Activated T-helper 17 cell treated with anti-CD3 and anti-CD28 coated beads, Interleukin-2, amount 50 U/mL, for 72 hours (primary cell): ENCODE data around the gene REEP3. TPM values are rescaled to one million over a fixed set of nuclear protein-coding genes. Genes with fewer than 3 reads are reported as not detected.
A peak's percentile ranks its signal among the peaks of the same experiment; 100 is the strongest.
"Not testable (repeated sequence)": the region's sequence is repeated elsewhere in the genome, so short reads cannot be mapped to it uniquely, and the experiment has no call there.

ENCODE experiments used
- ATAC-seq: fragments of 150-1000 bp; cut with Tn5 transposase; replicated peaks from 2 replicates; pipeline ENCODE4 v1.10.0; 2021; ENCODE audit warnings: mild to moderate bottlenecking, moderate library complexity
- H3K27ac Mint-ChIP-seq: one replicate; pipeline ENCODE4 v1.8.0; 2022; ENCODE audit warnings: mixed read lengths
- H3K27me3 Mint-ChIP-seq: one replicate; pipeline ENCODE4 v1.8.0; 2022; ENCODE audit warnings: mixed read lengths
- H3K36me3 Mint-ChIP-seq: one replicate; pipeline ENCODE4 v1.8.0; 2022; ENCODE audit warnings: low read depth, mild to moderate bottlenecking, mixed read lengths
- H3K4me1 Mint-ChIP-seq: one replicate; pipeline ENCODE4 v1.8.0; 2022; ENCODE audit warnings: mixed read lengths
- H3K4me3 Mint-ChIP-seq: one replicate; pipeline ENCODE4 v1.8.0; 2022; ENCODE audit warnings: mild to moderate bottlenecking, mixed read lengths
- H3K9me3 Mint-ChIP-seq: one replicate; pipeline ENCODE4 v1.8.0; 2022; ENCODE audit warnings: mixed read lengths
- total RNA-seq, 2 donors: library from RNA; stranded (reverse); gene quantifications; one replicate each; pipeline ENCODE4 v1.2.3, GENCODE V29; 2022

The REEP3 gene
- 10 to 100 TPM; 18.5 to 20.0 TPM for total RNA-seq

- Mint-ChIP-seq H3K4me3 (peak within 1 kb of the TSS; percentile 93), H3K4me1 (peaks cover 36% of the 10 kb centered on the region), H3K27ac (peak within 1 kb of the TSS; percentile 94), H3K9me3 (no peaks in the 10 kb centered on the region), H3K27me3 (no peaks in the 10 kb centered on the region), H3K36me3 (peaks cover 18% of the 10 kb centered on the region)
- peak; percentile 88 for ATAC-seq
Measured at GRCh38 chr10:63520500-63521415, at the start of gene REEP3. Gene REEP3, plus strand, starts transcription at chr10:63521401. Its CDS starts 145 bp downstream, at chr10:63521546.

GRCh38 chr10:63474488-63474887 lies 46.7 kb upstream of the REEP3 start:
- Mint-ChIP-seq H3K4me3 (no peak overlapping the region), H3K4me1 (peaks cover 26% of the 10 kb centered on the region), H3K27me3 (no peaks in the 10 kb centered on the region), H3K36me3 (no peaks in the 10 kb centered on the region), H3K27ac (no peak overlapping the region), H3K9me3 (no peaks in the 10 kb centered on the region)
- no peak for ATAC-seq

- H3K4me1 Mint-ChIP-seq = peaks cover 23% of the 10 kb centered on the region
- ATAC-seq = no peak
- H3K9me3 Mint-ChIP-seq = no peaks in the 10 kb centered on the region
- H3K36me3 Mint-ChIP-seq = no peaks in the 10 kb centered on the region
- no peak overlapping the region for H3K4me3 Mint-ChIP-seq
- no peak overlapping the region for H3K27ac Mint-ChIP-seq
- H3K27me3 Mint-ChIP-seq = no peaks in the 10 kb centered on the region
Measured at GRCh38 chr10:63477927-63478326, 43.3 kb upstream of the REEP3 start.

- Mint-ChIP-seq H3K27ac (no peak overlapping the region), H3K36me3 (no peaks in the 10 kb centered on the region), H3K4me1 (peaks cover 23% of the 10 kb centered on the region), H3K4me3 (no peak overlapping the region), H3K27me3 (no peaks in the 10 kb centered on the region), H3K9me3 (no peaks in the 10 kb centered on the region)
- ATAC-seq = no peak
Measured at GRCh38 chr10:63478564-63478963, 42.6 kb upstream of the REEP3 start.

GRCh38 chr10:63480237-63480636 lies 41.0 kb upstream of the REEP3 start:
- Mint-ChIP-seq H3K27me3 (no peaks in the 10 kb centered on the region), H3K4me1 (peaks cover 17% of the 10 kb centered on the region), H3K9me3 (no peaks in the 10 kb centered on the region), H3K27ac (no peak overlapping the region), H3K4me3 (no peak overlapping the region), H3K36me3 (no peaks in the 10 kb centered on the region)
- no peak for ATAC-seq

- Mint-ChIP-seq H3K9me3 (no peaks in the 10 kb centered on the region), H3K36me3 (no peaks in the 10 kb centered on the region), H3K4me1 (peaks cover 12% of the 10 kb centered on the region), H3K27ac (peak overlapping the region; percentile 62), H3K4me3 (peak overlapping the region; percentile 37), H3K27me3 (no peaks in the 10 kb centered on the region)
- no peak for ATAC-seq
Measured at GRCh38 chr10:63481815-63482421, 39.3 kb upstream of the REEP3 start.

GRCh38 chr10:63483983-63484382 lies 37.2 kb upstream of the REEP3 start:
- no peak overlapping the region for H3K27ac Mint-ChIP-seq
- H3K4me1 Mint-ChIP-seq = no peaks in the 10 kb centered on the region
- ATAC-seq = no peak
- H3K27me3 Mint-ChIP-seq = no peaks in the 10 kb centered on the region
- H3K9me3 Mint-ChIP-seq = no peaks in the 10 kb centered on the region
- H3K4me3 Mint-ChIP-seq = no peak overlapping the region
- H3K36me3 Mint-ChIP-seq = no peaks in the 10 kb centered on the region

- Mint-ChIP-seq H3K27me3 (no peaks in the 10 kb centered on the region), H3K27ac (no peak overlapping the region), H3K9me3 (no peaks in the 10 kb centered on the region), H3K36me3 (no peaks in the 10 kb centered on the region), H3K4me3 (no peak overlapping the region), H3K4me1 (no peaks in the 10 kb centered on the region)
- no peak for ATAC-seq
Measured at GRCh38 chr10:63487990-63488389, 33.2 kb upstream of the REEP3 start.

GRCh38 chr10:63489838-63490237 lies 31.4 kb upstream of the REEP3 start:
- no peaks in the 10 kb centered on the region for H3K27me3 Mint-ChIP-seq
- no peak overlapping the region for H3K27ac Mint-ChIP-seq
- no peaks in the 10 kb centered on the region for H3K4me1 Mint-ChIP-seq
- H3K4me3 Mint-ChIP-seq = no peak overlapping the region
- no peak for ATAC-seq
- no peaks in the 10 kb centered on the region for H3K36me3 Mint-ChIP-seq
- no peaks in the 10 kb centered on the region for H3K9me3 Mint-ChIP-seq

- ATAC-seq = no peak
- H3K36me3 Mint-ChIP-seq = no peaks in the 10 kb centered on the region
- H3K27ac Mint-ChIP-seq = no peak overlapping the region
- H3K27me3 Mint-ChIP-seq = no peaks in the 10 kb centered on the region
- H3K4me1 Mint-ChIP-seq = no peaks in the 10 kb centered on the region
- H3K9me3 Mint-ChIP-seq = no peaks in the 10 kb centered on the region
- no peak overlapping the region for H3K4me3 Mint-ChIP-seq
Measured at GRCh38 chr10:63491588-63492316, 29.4 kb upstream of the REEP3 start.

GRCh38 chr10:63492317-63492690 lies 28.9 kb upstream of the REEP3 start:
- H3K4me1 Mint-ChIP-seq, H3K4me3 Mint-ChIP-seq, ATAC-seq, H3K9me3 Mint-ChIP-seq, H3K27ac Mint-ChIP-seq, H3K27me3 Mint-ChIP-seq, H3K36me3 Mint-ChIP-seq: not testable (repeated sequence)

- no peak overlapping the region for H3K27ac Mint-ChIP-seq
- H3K4me3 Mint-ChIP-seq = no peak overlapping the region
- no peaks in the 10 kb centered on the region for H3K4me1 Mint-ChIP-seq
- H3K9me3 Mint-ChIP-seq = no peaks in the 10 kb centered on the region
- no peak for ATAC-seq
- no peaks in the 10 kb centered on the region for H3K27me3 Mint-ChIP-seq
- no peaks in the 10 kb centered on the region for H3K36me3 Mint-ChIP-seq
Measured at GRCh38 chr10:63493004-63493403, 28.2 kb upstream of the REEP3 start.

- no peaks in the 10 kb centered on the region for H3K9me3 Mint-ChIP-seq
- H3K27me3 Mint-ChIP-seq = no peaks in the 10 kb centered on the region
- no peak for ATAC-seq
- peaks cover 5% of the 10 kb centered on the region for H3K4me1 Mint-ChIP-seq
- H3K4me3 Mint-ChIP-seq = no peak overlapping the region
- no peak overlapping the region for H3K27ac Mint-ChIP-seq
- H3K36me3 Mint-ChIP-seq = no peaks in the 10 kb centered on the region
Measured at GRCh38 chr10:63494951-63495350, 26.2 kb upstream of the REEP3 start.

- ATAC-seq = no peak
- Mint-ChIP-seq H3K27me3 (no peaks in the 10 kb centered on the region), H3K9me3 (no peaks in the 10 kb centered on the region), H3K36me3 (no peaks in the 10 kb centered on the region), H3K4me1 (peaks cover 5% of the 10 kb centered on the region), H3K4me3 (no peak overlapping the region), H3K27ac (no peak overlapping the region)
Measured at GRCh38 chr10:63496561-63496960, 24.6 kb upstream of the REEP3 start.

- Mint-ChIP-seq H3K36me3 (no peaks in the 10 kb centered on the region), H3K27ac (no peak overlapping the region), H3K9me3 (no peaks in the 10 kb centered on the region), H3K4me1 (peaks cover 5% of the 10 kb centered on the region), H3K4me3 (no peak overlapping the region), H3K27me3 (no peaks in the 10 kb centered on the region)
- ATAC-seq = no peak
Measured at GRCh38 chr10:63497321-63497720, 23.9 kb upstream of the REEP3 start.
